ENCODE results near the gene CFB.

CFB gene

GRCh38 chr6:31935021-31935420 lies 10.9 kb upstream of the CFB start:
- TF ChIP-seq TEAD4 (IDR thresholded peaks at IDR 0.05) (no peak), EP300 (IDR thresholded peaks at IDR 0.05; ENCODE audit: borderline replicate concordance) (no peak), TCF12 (IDR thresholded peaks at IDR 0.05; ENCODE audit: low read depth) (no peak)
- TF ChIP-seq, protein P1, sequence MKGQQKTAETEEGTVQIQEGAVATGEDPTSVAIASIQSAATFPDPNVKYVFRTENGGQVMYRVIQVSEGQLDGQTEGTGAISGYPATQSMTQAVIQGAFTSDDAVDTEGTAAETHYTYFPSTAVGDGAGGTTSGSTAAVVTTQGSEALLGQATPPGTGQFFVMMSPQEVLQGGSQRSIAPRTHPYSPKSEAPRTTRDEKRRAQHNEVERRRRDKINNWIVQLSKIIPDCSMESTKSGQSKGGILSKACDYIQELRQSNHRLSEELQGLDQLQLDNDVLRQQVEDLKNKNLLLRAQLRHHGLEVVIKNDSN (IDR thresholded peaks at IDR 0.05): no peak

- TF ChIP-seq TCF12 (IDR thresholded peaks at IDR 0.05; ENCODE audit: low read depth): no peak
- TF ChIP-seq, protein P1 (IDR thresholded peaks at IDR 0.05): no peak
- no peak for TF ChIP-seq FOXM1 (IDR thresholded peaks at IDR 0.05; ENCODE audit: borderline replicate concordance, low read depth)
- no peak for TF ChIP-seq TEAD4 (IDR thresholded peaks at IDR 0.05)
- no peak for TF ChIP-seq ZBTB7A (IDR thresholded peaks at IDR 0.05; ENCODE audit: low read depth)
- no peak for TF ChIP-seq TAF1 (IDR thresholded peaks at IDR 0.05; ENCODE audit: low read depth)
- no peak for TF ChIP-seq YY1 (IDR thresholded peaks at IDR 0.05; ENCODE audit: low read depth)
- TF ChIP-seq EGR1 (IDR thresholded peaks at IDR 0.05): no peak
- TF ChIP-seq CREB1 (IDR thresholded peaks at IDR 0.05; ENCODE audit: low read depth): no peak
- TF ChIP-seq, protein P2, sequence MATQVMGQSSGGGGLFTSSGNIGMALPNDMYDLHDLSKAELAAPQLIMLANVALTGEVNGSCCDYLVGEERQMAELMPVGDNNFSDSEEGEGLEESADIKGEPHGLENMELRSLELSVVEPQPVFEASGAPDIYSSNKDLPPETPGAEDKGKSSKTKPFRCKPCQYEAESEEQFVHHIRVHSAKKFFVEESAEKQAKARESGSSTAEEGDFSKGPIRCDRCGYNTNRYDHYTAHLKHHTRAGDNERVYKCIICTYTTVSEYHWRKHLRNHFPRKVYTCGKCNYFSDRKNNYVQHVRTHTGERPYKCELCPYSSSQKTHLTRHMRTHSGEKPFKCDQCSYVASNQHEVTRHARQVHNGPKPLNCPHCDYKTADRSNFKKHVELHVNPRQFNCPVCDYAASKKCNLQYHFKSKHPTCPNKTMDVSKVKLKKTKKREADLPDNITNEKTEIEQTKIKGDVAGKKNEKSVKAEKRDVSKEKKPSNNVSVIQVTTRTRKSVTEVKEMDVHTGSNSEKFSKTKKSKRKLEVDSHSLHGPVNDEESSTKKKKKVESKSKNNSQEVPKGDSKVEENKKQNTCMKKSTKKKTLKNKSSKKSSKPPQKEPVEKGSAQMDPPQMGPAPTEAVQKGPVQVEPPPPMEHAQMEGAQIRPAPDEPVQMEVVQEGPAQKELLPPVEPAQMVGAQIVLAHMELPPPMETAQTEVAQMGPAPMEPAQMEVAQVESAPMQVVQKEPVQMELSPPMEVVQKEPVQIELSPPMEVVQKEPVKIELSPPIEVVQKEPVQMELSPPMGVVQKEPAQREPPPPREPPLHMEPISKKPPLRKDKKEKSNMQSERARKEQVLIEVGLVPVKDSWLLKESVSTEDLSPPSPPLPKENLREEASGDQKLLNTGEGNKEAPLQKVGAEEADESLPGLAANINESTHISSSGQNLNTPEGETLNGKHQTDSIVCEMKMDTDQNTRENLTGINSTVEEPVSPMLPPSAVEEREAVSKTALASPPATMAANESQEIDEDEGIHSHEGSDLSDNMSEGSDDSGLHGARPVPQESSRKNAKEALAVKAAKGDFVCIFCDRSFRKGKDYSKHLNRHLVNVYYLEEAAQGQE (IDR thresholded peaks at IDR 0.05; ENCODE audit: low read depth): no peak
- no peak for TF ChIP-seq NFIC (IDR thresholded peaks at IDR 0.05)
- TF ChIP-seq CEBPB (IDR thresholded peaks at IDR 0.05): no peak
Observed at GRCh38 chr6:31935823-31936222, 10.1 kb upstream of the CFB start.

- no peak for TF ChIP-seq TAF1 (IDR thresholded peaks at IDR 0.05; ENCODE audit: low read depth)
Observed at GRCh38 chr6:31940256-31940664, 5.6 kb upstream of the CFB start.

GRCh38 chr6:31943742-31944141 lies 2.2 kb upstream of the CFB start:
- no peak for TF ChIP-seq NFIC (IDR thresholded peaks at IDR 0.05)
- no peak for TF ChIP-seq TAF1 (IDR thresholded peaks at IDR 0.05; ENCODE audit: low read depth)
- no peak for TF ChIP-seq EGR1 (IDR thresholded peaks at IDR 0.05)
- TF ChIP-seq TEAD4 (IDR thresholded peaks at IDR 0.05): no peak
- TF ChIP-seq TCF12 (IDR thresholded peaks at IDR 0.05; ENCODE audit: low read depth): no peak
- TF ChIP-seq YY1 (IDR thresholded peaks at IDR 0.05; ENCODE audit: low read depth): no peak
- TF ChIP-seq RAD21 (IDR thresholded peaks at IDR 0.05; ENCODE audit: low read depth): no peak
- TF ChIP-seq CREB1 (IDR thresholded peaks at IDR 0.05; ENCODE audit: low read depth): no peak
- no peak for TF ChIP-seq MAX (IDR thresholded peaks at IDR 0.05)
- no peak for TF ChIP-seq EP300 (IDR thresholded peaks at IDR 0.05; ENCODE audit: borderline replicate concordance)
- TF ChIP-seq CEBPB (IDR thresholded peaks at IDR 0.05): no peak
- no peak for TF ChIP-seq FOXM1 (IDR thresholded peaks at IDR 0.05; ENCODE audit: borderline replicate concordance, low read depth)
- TF ChIP-seq, protein P1 (IDR thresholded peaks at IDR 0.05): no peak
- TF ChIP-seq ZBTB7A (IDR thresholded peaks at IDR 0.05; ENCODE audit: low read depth): no peak
- TF ChIP-seq, protein P2 (IDR thresholded peaks at IDR 0.05; ENCODE audit: low read depth): no peak

DNA sequence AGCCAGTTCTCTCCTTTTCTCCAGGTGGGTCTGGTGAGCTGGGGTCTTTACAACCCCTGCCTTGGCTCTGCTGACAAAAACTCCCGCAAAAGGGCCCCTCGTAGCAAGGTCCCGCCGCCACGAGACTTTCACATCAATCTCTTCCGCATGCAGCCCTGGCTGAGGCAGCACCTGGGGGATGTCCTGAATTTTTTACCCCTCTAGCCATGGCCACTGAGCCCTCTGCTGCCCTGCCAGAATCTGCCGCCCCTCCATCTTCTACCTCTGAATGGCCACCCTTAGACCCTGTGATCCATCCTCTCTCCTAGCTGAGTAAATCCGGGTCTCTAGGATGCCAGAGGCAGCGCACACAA lies 765 bp upstream of the CFB start:
- TF ChIP-seq RAD21 (IDR thresholded peaks at IDR 0.05; ENCODE audit: low read depth): no peak
- no peak for TF ChIP-seq MAX (IDR thresholded peaks at IDR 0.05)
- no peak for TF ChIP-seq ZBTB7A (IDR thresholded peaks at IDR 0.05; ENCODE audit: low read depth)
- TF ChIP-seq NFIC (IDR thresholded peaks at IDR 0.05): no peak
- TF ChIP-seq EGR1 (IDR thresholded peaks at IDR 0.05): no peak
- TF ChIP-seq, protein P2 (IDR thresholded peaks at IDR 0.05; ENCODE audit: low read depth): no peak
- TF ChIP-seq TEAD4 (IDR thresholded peaks at IDR 0.05): no peak
- TF ChIP-seq TCF12 (IDR thresholded peaks at IDR 0.05; ENCODE audit: low read depth): no peak
- TF ChIP-seq, protein P1 (IDR thresholded peaks at IDR 0.05): no peak
- TF ChIP-seq YY1 (IDR thresholded peaks at IDR 0.05; ENCODE audit: low read depth): no peak
- TF ChIP-seq EP300 (IDR thresholded peaks at IDR 0.05; ENCODE audit: borderline replicate concordance): no peak
- no peak for TF ChIP-seq CREB1 (IDR thresholded peaks at IDR 0.05; ENCODE audit: low read depth)
- TF ChIP-seq FOXM1 (IDR thresholded peaks at IDR 0.05; ENCODE audit: borderline replicate concordance, low read depth): no peak
- no peak for TF ChIP-seq CEBPB (IDR thresholded peaks at IDR 0.05)
- no peak for TF ChIP-seq TAF1 (IDR thresholded peaks at IDR 0.05; ENCODE audit: low read depth)
